ENCODE results near the gene FADD. TPM values are rescaled to one million over a fixed set of nuclear protein-coding genes. Genes with fewer than 3 reads are reported as not detected.

The FADD gene
- total RNA-seq, 1 donor from 2014 or later = 24.0 TPM

GRCh38 chr11:70243912-70244652 lies 41.0 kb downstream of the FADD start:
- DNase-seq (ENCODE audit: extremely low spot score, unreplicated experiment) = no peak
- no peaks in the 10 kb centered on the region for H3K9me3 Mint-ChIP-seq
- no peak overlapping the region for H3K27ac Mint-ChIP-seq
- H3K27me3 Mint-ChIP-seq = peaks cover 28% of the 10 kb centered on the region
- H3K36me3 Mint-ChIP-seq = no peaks in the 10 kb centered on the region
- H3K4me1 Mint-ChIP-seq (ENCODE audit: unreplicated experiment) = peaks cover 11% of the 10 kb centered on the region
- no peak overlapping the region for H3K4me3 Mint-ChIP-seq
- TF ChIP-seq, protein P1, sequence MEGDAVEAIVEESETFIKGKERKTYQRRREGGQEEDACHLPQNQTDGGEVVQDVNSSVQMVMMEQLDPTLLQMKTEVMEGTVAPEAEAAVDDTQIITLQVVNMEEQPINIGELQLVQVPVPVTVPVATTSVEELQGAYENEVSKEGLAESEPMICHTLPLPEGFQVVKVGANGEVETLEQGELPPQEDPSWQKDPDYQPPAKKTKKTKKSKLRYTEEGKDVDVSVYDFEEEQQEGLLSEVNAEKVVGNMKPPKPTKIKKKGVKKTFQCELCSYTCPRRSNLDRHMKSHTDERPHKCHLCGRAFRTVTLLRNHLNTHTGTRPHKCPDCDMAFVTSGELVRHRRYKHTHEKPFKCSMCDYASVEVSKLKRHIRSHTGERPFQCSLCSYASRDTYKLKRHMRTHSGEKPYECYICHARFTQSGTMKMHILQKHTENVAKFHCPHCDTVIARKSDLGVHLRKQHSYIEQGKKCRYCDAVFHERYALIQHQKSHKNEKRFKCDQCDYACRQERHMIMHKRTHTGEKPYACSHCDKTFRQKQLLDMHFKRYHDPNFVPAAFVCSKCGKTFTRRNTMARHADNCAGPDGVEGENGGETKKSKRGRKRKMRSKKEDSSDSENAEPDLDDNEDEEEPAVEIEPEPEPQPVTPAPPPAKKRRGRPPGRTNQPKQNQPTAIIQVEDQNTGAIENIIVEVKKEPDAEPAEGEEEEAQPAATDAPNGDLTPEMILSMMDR (conservative IDR thresholded peaks at IDR 0.05) = no peak

DNA sequence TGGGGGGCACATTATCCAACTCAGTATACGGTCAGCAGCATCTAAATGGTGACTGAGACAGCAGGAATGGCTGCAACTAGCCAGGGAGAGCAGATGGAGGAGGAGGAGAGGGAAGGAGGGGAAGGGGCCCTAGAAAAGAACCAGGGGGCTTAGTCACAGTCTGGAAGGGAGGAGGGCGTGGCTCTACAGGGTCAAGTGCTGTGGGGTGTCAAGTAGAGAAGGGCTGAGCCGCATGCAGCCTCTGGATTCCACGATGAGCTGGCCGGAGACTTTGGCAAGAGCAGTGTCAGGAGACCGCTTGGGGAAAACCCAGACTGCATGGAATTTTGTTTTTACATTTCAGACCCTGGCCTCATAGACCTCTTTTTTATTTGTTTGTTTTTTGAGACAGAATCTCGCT lies 41.6 kb downstream of the FADD start:
- Mint-ChIP-seq H3K27ac (no peak overlapping the region), H3K4me1 (ENCODE audit: unreplicated experiment) (peaks cover 11% of the 10 kb centered on the region), H3K4me3 (no peak overlapping the region), H3K36me3 (no peaks in the 10 kb centered on the region), H3K27me3 (peaks cover 23% of the 10 kb centered on the region), H3K9me3 (no peaks in the 10 kb centered on the region)
- no peak for DNase-seq (ENCODE audit: extremely low spot score, unreplicated experiment)
- TF ChIP-seq, protein P1 (conservative IDR thresholded peaks at IDR 0.05) = no peak

DNA sequence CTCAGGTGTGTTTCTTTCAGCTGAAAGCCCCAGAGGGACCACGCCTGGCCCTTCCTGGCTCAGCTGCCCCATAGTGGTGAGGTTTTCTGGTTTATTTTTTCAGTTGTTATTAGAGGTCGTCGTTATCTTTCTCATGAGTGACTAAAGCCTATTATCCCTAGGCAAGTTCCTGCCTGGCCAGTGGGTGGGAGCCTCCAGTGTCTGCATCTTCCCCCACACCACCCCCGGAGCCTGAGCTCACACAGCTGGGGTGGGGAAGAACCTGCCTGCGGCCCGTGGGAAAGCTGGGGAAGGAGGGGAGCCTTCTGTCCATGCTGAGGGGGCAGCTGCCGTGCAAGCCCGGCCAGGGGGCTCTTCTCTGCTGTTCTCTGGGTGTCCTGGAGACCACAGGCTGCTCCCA lies 43.1 kb downstream of the FADD start:
- Mint-ChIP-seq H3K4me3 (no peak overlapping the region), H3K27ac (no peak overlapping the region), H3K9me3 (no peaks in the 10 kb centered on the region), H3K4me1 (ENCODE audit: unreplicated experiment) (peaks cover 11% of the 10 kb centered on the region), H3K27me3 (peaks cover 23% of the 10 kb centered on the region), H3K36me3 (no peaks in the 10 kb centered on the region)
- TF ChIP-seq, protein P1 (conservative IDR thresholded peaks at IDR 0.05) = no peak
- no peak for DNase-seq (ENCODE audit: extremely low spot score, unreplicated experiment)

DNA sequence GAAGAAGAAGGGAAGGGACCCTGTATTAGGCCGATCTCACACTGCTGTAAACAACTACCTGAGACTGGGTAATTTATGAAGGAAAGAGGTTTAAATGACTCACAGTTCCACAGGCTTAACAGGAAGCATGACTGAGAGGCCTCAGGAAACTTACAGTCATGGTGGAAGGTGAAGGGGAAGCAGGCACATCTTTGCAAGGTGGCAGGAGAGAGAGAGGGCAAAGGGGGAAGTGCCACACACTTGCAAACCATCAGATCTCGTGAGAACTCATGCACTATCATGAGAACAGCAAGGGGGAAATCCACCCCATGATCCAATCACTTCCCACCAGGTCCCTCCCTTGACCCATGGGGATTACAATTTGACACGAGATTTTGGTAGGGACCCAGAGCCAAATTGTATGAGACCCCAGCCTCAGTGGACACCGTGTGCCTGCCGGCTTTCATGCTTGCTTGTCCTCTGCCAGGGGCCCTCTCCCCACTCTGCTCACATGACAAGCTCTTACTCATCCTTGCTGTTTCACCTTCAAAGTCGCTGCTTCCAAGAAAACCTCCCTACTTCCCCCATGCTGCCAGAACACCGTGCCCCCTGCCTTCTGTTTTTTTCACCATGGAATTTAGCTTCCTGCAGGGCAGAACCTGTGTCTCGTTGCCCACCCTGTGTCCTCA lies 44.1 kb downstream of the FADD start:
- no peaks in the 10 kb centered on the region for H3K9me3 Mint-ChIP-seq
- peaks cover 23% of the 10 kb centered on the region for H3K27me3 Mint-ChIP-seq
- TF ChIP-seq, protein P1 (conservative IDR thresholded peaks at IDR 0.05) = no peak
- DNase-seq (ENCODE audit: extremely low spot score, unreplicated experiment) = no peak
- no peak overlapping the region for H3K4me3 Mint-ChIP-seq
- H3K36me3 Mint-ChIP-seq = no peaks in the 10 kb centered on the region
- H3K4me1 Mint-ChIP-seq (ENCODE audit: unreplicated experiment) = peaks cover 11% of the 10 kb centered on the region
- no peak overlapping the region for H3K27ac Mint-ChIP-seq

DNA sequence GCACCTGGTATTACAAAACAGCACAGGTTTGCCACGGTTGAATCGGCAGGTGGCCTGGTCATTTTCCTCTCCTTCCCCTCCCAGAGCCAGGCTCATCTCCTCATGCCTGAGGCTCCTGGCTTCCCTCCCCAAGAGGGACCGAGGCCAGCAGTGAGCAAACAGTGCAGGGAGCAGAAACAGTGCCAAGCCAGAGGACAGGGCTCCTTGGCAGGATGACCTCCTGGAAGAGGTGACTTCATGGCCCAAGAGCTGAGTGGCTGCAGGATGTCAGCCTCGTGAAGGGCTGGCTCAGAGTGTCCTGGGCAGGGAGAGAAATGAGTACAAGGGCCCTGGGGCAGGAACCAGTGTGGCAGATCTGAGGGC lies 44.6 kb downstream of the FADD start:
- Mint-ChIP-seq H3K27me3 (peaks cover 22% of the 10 kb centered on the region), H3K36me3 (no peaks in the 10 kb centered on the region), H3K4me1 (ENCODE audit: unreplicated experiment) (peaks cover 10% of the 10 kb centered on the region), H3K4me3 (no peak overlapping the region), H3K27ac (no peak overlapping the region), H3K9me3 (no peaks in the 10 kb centered on the region)
- no peak for DNase-seq (ENCODE audit: extremely low spot score, unreplicated experiment)
- TF ChIP-seq, protein P1 (conservative IDR thresholded peaks at IDR 0.05) = no peak

Data from type B pancreatic cell (in vitro differentiated cells).